8988T (cell line): ENCODE measurements around the gene FHL3.

Source experiments
- DNase-seq: peaks from one replicate; pipeline ENCODE4 v3.0.0; 2011

Gene FHL3

DNA sequence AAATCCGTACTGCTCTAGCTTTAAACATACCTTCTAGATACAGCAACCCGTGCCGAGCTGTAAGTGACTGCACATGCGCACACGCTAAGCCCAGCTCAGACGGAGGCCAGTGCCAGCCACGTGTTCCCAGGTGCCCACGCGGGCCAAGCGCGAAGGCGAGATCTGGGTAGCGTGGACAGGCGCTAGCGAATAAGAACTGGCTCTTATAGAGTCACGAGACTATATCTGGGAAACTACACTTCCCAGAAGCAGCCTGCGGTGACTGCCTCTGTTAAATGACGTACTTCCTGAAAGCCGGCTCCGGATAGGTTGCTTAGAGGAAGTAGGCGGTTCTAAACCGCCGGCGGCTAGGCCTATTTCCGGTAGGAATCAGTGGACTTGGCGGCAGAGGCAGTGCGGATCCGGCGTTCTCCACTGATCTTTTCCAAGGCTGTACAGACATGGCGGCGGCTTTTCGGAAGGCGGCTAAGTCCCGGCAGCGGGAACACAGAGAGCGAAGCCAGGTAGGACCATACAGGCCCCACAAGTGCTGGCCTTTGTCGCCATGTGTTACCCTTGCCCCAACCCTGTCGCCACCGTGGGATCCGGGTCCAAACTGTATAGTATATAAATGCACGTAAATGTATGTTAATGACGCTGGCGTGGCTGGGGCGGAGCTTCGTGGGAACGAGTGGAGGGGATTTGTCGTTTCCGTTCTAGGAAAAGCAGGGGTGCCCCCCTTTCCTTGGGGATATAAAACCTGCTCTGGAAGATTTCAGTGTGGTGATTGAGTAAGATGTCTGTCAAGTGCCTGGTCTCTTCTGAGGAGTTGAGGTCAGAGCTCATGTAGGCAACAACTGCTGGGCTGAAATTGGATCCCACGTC lies 7.3 kb upstream of the FHL3 start, which contains the start of gene UTP11:
Gene UTP11, plus strand, starts transcription at position 372 of the 864 bp plus-strand sequence. Its CDS starts 69 bp downstream, at position 441.
- DNase-seq: peak; percentile 51

DNA sequence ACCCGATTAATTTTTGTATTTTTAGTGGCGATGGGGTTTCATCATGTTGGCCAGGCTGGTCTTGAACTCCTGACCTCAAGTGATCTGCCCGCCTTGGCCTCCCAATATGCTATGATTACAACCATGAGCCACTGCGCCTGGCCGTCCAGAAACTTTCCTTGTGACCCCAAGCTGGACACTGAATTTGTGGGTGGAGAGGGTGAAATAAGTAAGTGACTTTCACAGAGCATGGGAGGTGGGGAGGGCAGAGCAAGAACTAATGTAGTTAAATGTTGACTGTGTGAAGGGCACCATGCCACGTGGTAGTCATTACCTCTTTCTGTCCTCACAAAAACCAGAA lies 4.5 kb upstream of the FHL3 start:
- no peak for DNase-seq

DNA sequence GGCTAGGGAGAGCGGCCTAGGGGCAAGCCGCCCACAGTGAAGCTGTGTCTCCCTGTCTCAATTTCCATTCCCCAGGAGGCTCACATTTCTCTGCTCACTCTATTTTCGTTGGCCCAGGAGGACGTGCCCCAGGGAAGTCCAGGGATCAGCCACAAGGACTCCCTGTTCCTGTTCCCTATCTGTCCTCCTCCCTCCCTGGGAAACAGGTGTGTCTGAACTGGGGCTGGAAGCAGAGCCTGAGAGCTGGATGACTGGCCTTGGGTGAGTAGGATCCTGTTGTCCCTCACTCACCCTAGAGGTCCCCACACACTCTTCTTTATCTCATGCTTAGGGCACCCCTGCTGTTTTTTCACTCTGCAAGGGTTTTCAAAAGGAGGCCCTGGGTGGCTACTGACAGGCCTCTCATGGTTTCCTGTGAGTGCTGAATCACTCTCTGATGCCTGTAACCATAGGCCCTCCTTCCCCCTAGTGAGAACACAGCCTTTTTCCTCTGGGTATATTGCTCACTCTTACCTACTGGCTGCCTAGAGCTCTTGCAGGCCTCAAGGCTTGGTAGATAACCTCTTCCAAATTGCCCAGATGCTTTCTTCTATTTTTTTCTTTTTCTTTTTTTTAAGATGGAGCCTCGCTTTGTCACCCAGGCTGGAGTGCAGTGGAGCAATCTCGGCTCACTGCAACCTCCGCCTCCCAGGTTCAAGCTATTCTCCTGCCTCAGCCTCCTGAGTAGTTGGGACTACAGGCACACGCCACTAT lies 4.0 kb upstream of the FHL3 start:
- no peak for DNase-seq

DNA sequence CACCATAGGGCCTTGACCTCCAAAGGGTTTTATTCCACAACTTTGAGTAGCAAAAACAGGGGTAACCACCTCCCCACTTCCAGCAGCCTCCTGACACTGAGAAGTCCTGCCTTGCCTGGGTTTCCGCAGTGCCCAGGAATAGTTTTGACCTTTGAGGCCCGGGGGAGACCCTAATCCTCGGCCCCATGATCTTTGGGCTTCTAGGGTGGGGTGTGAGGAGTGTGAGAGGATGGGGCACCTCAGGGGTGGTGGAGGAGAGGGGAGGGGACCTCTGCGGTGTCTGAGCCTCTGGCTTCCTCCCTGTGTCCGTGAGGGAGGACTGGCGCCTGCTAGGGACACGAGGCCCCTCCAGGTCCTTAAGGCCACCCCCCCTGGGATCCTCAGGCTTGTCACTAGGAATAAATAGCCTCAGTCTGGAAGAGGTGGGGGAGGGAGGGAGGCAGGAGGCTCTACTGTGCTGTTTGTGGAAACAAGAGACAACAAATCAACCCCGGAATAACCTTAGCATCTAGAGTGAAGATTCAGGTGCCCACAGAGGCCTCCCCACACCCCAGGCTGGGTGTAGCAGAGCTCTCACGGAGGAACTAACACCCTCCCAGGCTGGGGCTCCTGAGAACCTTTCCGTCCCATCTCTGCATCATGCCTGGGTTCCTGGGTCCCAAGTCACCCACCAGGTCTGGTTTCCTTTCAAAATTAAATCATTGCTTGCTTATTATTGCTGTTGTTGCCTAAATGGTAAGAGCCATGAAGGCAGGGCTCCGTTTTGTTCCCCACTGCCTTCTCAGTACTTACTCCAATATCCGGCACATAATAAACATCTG lies 904 bp upstream of the FHL3 start:
- DNase-seq: no peak

DNA sequence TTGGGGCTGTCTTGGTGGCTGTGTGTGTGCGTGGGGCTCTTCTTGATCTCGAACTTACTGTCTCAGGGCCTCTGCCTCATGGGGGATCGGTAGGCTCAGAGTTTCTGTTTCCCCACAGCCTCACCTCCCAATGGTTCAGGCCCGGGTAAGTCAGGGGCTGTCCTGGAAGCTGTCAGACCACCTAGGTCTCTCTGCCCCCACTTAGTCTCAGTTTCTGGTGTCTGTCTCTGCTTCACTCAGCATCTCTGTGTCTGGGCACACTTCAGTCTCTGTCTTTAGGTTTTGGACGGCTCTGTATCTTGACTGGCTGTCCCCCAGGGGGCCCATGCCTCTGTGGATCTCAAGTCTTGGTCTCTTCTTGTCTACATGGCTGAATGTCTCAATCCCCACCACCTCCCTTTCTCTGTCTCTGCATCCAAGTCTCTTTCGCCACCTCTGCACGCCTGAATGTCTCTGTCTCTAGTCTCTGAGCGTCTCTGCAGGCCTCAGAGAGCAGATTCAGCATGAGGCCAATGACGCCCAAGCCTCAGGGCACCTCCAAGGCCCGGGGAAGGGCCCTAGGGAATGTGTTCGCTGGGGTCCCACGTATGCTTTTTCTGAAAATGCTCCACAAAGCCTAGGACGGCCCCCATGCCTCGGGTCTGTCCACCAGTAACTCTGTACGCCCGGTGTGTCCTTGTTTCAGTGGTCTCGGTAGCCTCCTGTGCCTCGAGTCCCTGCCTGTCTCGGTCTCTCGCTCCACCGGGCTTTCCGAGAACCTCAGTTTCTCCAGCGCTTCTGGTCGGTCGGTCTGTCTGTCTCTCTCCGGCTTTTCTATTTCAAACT lies 818 bp downstream of the FHL3 start:
- no peak for DNase-seq

DNA sequence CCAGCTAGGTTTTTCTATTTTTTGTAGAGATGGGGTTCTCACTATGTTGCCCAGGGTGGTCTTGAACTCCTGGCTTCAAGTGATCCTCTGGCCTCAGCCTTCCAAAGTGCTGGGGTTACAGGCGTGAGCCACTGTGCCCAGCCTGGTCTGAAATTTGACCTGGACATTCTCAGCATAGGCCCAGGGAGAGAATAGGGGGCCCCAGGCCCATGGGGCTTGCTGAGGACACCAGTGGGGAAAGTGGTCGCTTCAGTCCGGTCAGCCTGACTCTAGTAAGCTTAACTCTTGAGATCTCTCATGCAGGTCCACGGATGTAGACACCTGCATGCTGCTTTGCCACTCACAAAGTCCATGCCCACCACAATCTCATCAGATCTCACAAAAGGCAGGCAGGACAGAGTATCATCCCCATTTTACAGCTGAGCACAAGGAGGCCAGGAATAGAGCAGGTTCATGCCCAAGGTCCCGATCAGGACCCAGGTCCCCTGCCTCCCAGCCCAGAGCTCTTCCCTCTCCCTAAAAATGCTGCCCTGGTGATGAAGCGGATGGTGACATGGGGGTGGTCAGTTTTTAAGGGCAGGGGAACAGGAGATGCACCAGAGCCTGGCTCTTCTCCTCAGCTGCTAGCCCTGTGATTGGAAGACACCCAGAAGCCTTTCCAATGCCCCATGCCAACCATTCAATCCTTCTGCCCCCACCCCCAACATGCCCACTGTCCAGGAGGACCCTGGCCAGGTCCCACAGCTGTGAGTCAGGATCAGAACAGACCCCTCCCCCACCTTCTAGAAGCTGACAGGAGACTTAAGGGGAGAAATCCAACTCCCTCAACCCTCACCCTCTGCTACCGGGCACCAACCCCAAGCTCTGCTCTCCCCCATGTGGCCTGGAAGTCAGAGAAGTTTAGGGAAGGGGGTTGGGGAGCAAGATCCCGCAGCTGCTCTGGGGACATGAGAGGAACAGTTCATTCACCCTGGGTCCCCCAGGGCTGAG lies 1.8 kb downstream of the FHL3 start:
- no peak for DNase-seq

DNA sequence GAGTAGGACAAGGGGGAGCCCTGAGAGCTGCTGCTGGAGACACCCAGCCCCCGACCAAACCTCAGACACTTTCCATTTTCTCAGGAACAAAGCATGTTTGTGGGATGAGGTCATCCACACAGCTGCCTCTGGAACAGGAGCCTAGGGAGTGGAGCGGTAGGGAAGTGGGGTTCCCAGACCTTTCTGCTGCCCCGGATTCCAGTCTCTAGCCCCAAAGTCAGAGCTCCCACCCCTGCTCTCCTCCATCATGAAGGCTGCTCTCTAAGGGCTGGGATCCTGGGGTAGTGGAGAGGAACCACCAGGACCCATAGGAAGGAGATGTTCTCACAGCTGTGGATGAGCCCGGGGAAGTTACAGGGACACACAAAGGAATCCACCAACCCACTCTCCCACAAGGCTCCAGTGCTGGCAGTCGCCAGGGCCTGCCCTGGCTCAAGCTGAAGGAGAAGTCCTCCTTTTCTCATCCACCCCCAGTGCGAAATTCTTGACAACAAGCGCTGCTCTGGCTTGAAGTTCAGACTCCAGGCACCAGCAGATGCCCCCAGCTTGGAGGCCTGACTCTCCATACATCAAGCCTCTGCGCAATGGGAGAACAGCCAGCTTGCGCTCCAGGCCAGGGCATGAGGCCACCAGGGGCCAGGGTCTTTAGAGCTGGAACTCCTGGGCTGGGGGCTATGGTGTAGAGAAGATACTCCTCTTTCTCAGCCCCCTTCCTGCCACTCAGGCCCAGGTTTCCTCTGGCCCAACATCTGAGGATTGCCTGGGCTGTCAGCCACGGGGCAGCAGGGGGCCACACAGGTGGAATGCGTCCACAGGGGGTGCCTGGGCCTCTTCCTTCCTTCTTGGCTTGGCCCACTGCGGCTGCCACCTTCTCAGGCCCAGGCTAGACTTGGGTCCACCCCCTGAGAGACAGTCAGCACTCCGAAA lies 4.5 kb downstream of the FHL3 start:
- peak; percentile 49 for DNase-seq

DNA sequence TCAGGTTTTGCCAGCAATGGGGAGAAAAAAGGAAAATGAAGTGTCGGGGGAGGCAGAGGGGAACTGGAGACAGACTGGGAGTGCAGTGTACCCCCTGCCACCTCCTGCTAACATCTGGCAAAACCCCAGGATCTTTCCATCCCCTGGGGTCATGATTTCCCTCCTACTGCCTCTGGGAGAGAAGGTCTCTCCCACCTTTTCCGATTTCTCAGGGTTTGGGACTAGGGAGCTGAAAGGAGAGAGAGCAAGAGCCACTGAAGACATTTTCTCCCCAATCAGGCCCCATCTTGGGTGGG lies 5.1 kb downstream of the FHL3 start:
- no peak for DNase-seq

DNA sequence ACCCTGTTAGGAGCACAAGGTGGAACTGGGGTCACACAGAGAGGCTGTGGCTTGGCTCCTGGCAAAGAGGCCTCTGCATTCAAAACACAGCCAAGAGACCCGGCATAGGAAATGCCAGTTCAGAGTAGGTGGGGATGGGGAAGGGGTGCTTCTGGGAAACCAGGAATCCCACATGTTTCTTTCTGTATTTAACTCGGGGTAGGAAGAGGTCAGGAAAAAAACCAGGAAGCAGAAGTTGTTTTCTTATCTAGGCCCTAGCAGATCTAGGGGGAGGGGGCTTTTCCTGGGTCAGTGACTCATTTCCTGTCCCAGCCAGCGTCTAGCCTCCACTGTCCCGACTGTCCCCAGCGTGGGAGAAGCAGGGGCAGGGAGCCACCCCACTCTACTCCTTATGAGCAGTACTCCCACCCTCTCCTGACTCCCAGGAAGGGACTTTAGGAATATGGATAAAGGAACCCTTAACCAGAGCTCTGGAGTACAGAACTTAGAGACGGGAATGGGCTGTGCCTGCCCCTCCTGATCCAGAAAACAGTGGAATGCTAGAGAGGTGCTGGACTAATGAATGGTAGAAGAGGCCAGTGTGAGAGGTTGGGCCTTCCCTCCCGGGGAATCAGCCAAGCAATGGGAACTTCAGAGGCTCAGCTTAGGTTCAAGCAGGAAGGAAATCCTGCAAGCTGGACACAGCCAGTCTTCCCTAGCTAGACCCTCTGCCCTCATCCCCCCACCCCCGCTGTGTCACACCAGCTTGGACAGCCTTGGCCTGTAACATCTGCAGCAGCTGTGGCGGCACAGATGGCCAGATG lies 5.7 kb downstream of the FHL3 start:
- DNase-seq: no peak

DNA sequence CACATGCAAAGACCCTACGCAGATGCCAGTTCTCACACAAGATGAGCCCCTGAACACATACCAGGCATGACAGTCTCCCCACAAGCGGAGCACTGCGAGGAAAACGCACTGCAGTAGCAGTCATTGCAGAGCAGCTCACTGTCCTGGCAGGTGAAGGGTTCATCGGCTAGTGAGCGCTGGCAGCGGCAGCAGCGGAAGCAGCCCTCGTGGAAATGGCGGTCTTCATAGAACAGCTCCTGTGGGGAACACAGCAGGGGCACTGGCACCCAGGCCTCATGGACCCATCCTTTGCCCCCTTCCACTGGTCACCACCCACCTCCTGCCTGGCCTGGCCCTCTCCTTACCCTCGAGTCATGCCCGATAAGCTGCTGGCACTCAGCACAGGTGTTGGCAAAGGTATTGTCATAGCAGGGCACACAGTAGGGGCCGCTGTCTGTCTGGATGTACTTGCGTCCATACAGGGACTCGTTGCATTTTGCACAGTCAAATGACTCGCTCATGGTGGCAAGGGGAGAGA lies 6.3 kb downstream of the FHL3 start:
- DNase-seq: no peak

DNA sequence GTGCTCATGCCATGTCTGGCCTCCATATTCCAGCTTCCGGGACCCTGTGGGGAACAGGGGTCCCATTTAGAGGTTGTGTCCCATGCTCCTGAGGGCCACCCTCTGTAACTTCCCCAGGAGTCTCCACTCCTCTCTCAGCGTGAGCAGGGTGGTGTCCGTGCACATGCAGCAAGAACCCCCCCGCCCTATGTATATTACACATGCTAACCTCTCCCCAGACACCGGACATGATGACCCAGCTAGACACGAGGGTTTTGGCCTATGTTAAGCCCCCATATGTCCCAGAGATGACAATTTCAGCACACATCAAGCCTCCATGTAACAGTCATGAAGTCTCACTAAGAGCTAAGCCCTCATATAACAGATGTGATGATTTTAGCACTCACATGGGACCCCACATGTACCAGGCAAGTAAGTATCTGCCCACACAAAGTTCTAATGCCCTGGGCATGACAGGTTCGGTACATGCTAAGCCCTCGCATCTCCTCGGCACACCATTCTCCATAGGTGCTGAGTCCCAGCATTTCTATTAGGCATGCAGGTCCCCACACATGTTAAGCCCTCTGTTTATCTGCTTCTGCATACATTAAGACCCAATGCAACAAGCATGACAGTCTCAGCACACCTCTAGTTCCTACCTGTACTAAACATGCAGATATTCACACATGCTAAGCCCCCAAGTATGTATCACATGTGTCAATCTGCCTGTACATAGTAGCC lies 7.1 kb downstream of the FHL3 start:
- no peak for DNase-seq

DNA sequence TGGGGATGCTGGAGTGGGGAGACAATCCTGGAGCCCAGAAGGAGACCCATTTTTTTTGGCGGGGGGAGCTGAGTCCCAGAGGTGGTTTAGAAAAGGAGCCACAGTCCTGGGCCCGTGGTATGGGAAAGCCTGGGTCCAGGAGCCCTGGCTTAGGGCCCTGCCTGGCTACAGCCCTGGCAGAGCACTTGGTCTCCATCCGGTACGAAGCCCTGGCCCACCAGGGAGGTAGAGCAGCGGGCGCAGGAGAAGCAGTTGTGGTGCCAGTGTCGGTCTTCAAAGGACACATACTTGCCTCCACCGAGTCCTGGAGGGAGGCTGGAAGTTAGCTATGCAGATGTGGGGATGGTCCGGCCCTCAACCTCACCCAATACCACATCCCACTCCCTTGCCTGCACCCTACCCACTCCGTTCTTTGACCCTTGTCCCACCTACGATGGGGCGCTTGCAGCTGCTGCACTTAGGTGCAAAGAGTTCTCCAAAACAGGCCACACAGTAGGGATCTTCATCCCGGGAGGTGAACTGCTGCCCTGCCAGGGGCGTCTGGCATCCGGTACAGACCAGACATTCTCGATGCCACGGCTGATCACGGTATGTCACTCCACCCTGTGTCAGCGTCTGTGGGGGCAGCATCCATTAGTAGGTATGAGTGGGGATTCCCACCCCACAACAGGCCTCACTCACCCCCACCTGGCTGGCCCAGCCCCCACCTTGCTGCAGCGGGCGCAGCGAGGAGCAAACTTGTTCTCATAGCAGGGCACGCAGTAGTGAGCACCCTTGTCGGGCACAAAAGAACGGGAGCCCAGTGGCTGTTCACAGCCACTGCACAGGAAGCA lies 7.8 kb downstream of the FHL3 start:
- no peak for DNase-seq

DNA sequence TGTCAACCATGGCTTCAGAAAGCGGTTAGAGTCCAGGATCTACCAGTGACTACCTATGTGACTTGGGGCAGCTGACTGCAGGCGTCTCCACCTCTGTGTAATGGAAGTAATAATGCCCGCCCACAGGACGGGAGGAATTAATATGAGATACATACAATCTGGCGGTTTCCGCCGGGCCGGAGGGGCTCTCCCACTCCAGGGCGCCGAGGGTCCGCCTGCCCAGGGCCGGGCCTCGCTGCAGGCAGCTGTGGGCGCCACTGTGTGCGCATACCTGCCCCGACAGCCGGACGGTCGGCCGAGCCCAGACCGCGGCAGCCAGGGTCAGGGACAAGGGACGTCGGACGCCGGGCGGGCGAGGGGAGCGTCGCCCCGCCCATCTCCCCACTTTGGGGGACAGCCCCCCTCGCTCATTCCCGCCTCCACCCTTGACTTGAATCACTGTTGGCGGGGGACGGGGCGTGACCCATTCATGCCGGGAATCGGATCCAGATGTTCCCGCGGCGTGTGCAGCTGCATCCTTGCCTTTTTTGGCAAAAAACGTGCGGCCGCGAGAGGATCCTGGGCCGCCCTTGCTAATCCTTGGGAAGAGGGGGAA lies 9.5 kb downstream of the FHL3 start:
- DNase-seq: no peak

DNA sequence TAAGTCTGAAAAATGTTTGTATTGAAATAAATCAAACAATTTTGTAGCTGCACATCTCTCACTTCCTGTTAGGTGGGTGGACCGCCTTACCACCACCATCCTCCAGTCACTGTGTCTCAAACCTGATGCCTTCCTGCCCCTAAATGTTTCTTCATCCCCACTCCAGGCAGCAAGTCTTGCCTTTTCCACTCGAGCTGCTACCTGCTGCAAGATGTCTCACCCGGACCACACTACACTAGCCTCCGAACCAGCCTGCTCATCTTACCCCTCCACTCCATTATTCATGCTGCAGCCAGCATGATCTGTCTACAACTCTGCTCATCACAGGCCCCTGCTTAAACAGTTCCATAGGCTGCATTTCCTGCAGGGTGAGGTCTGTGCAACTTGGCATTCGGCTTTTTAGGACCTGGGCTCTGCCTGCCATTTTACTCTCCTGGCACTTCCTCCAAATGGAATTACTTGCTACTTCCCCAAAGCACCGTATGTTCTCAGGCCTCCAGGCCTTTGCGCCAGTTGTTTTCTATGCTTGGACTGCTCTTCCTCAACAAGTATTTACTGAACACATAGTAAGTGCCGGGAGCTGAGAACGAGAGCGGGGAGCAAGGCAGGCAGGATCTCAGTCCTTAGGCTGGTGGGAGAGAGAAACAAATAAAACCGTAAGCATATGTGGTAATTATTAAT lies 10.3 kb downstream of the FHL3 start:
- no peak for DNase-seq

DNA sequence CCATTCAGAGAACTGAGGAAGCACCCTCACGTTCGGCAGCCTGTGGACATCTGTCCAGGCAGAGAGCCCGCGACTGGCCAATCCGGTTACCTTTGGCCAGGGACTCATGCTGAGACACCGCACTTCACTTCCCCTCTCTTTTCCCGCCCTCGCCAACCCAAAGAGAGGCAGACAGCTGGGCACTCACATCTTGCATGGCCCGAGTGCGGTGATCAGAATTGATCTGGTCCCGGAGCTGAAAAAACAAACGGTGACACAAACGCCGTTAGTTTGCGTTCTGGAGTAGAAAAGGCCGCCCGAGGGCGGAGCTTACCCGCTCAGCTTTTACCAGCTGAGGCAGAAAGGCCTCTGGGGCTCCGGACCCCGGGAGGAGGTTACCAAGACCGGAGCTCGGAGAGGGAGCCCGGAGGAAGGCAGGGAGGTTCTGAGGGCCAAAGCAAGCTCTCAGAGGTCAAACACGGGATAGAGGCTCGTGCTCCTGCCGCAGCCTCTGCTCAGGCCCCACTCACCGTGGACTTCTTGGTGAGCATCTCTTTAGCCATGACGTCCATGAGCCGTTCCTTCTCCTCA lies 15.9 kb downstream of the FHL3 start:
- no peak for DNase-seq

DNA sequence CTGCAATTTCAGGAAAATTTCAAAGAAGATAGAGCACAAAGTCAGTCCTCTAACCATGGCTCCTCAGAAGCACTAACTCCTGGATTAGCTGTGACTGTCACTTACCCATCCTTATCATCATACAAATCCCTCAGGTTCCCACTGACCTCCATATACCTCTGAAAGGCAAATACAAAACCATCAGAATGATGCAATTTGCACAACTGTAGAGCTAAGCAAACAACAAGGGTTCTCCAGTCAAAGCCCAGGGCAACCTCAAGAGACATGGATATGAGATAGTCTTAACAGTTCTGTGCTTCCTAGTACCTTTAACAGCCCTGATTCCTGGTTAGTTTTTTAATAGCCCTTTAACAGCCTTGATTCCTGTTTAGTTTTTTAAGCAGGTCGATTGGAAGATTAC lies 17.6 kb downstream of the FHL3 start:
- no peak for DNase-seq
